IPS-NIHi7 (cell line): ENCODE results near the gene SUPT5H.
A peak's percentile ranks its signal among the peaks of the same experiment; 100 is the strongest.

Experiments
- DNase-seq: peaks from one replicate; pipeline ENCODE4 v3.0.0; 2012; ENCODE audit warnings: mixed read lengths; ENCODE audit errors: extremely low spot score

Gene SUPT5H

GRCh38 chr19:39409208-39410016, 36.0 kb upstream of the SUPT5H start:
- DNase-seq = peak; percentile 81

DNA sequence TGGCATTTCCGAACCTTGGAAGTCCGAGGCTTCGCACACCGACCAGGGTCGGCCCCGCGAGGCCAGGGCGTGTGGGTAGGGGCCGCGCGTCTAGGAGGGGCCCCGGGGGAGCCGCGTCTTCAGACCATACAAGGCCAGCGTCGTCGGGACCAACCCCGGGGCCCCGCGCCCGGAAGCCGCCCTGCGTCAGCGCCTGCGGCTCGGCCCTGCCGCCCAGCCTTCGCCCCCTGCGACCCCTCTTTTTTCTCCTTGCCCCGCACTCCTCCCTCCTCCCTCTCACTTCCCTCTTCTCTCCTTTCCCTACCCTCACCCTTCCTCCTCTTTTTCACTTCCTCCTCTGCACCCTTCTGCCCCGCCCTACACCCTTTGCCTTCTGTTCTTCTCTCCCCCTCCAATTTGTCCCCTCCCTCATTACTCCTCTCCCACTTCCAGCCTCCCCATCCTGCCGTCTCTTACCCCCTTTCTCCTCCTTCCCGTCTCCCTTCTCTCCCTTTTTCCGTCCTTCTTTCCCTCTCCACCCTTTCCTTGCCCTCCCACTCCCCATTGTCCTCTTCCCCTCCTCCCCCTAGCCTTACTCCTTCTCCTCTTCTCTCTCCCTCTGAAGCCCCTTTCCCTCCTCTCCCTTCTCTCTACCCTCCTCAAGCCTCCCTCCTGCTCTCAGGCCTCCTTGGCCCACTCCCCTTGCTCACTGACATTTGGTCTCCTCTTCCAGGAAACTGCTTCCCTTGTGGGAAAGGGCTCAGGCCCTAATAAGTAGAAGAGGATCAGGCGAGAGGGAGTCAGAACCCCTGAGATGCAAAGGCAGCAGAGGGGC, 35.2 kb upstream of the SUPT5H start:
- DNase-seq = peak; percentile 20

DNA sequence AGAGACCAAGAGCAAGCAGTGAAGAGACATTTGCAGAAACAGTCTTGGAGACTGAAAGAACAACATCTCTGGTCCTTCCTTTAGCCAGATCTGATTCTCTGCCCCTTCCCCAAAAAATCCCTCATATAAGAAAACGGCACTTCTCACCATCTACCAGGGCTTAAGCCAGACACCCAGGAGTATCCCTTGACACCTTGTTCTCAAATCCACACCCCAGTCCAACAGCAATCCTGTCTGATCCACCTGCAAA, 34.6 kb upstream of the SUPT5H start:
- no peak for DNase-seq

DNA sequence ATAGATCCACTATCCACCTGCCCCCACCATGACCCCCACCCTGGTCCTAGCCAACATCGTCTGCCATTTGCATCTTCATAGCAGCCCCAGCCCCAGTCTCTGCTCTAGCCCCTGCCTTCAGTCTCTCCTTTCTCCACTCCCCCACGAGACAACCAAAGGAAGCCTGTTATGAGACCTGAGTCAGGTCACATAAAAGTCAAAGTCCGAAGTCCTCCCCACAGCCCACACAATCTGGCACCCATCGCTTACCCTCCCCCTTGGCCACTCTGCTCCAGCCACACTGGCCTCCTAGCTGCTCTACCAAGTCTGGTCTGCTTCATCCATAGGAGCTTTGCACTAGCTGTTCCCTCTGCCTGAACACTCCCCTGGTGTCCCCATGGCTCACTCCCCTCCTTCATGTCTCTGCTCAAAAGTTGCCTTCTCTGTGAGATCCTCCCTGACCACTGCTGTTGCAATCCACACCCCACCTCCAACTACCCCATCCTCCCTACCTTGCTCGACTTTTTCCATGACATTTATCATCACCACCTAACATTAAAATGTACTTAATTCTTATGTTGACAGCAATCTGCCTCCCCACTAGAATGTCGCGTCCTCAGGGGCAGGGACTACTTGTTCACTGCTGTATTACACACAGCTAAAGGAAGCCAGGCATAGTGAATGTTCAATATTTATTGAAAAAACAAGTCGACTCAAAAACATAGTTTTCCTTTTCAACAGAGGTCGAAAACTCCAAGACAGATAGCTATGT, 34.1 kb upstream of the SUPT5H start:
- DNase-seq = no peak

- DNase-seq = no peak
Observed at GRCh38 chr19:39411832-39412099, 33.6 kb upstream of the SUPT5H start.

- peak; percentile 87 for DNase-seq
Observed at GRCh38 chr19:39412100-39412866, 33.1 kb upstream of the SUPT5H start, which contains the start of gene PLEKHG2. TSS of gene PLEKHG2 (plus strand) at chr19:39412669. CDS start at chr19:39414087, 1,418 bp downstream.

DNA sequence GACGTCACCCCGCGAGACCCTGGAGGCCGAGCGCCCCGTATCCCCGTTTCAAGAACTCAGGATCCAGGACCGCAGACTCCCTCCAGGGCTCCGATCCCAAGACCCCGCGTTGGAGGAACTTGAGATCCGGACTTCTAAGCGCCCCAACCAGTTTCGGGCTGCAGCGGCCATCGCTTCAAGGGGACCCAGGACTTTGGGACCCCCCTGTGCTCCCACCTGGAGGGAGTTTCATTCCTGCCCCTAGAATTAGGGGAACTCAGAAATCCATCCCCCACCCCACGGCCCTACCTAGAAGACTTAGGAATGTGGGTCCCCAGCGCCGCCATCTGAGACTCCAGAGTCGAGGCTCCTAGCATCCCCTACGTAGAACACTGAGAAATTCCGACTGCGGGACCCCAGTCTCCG, 32.5 kb upstream of the SUPT5H start:
- DNase-seq = no peak

DNA sequence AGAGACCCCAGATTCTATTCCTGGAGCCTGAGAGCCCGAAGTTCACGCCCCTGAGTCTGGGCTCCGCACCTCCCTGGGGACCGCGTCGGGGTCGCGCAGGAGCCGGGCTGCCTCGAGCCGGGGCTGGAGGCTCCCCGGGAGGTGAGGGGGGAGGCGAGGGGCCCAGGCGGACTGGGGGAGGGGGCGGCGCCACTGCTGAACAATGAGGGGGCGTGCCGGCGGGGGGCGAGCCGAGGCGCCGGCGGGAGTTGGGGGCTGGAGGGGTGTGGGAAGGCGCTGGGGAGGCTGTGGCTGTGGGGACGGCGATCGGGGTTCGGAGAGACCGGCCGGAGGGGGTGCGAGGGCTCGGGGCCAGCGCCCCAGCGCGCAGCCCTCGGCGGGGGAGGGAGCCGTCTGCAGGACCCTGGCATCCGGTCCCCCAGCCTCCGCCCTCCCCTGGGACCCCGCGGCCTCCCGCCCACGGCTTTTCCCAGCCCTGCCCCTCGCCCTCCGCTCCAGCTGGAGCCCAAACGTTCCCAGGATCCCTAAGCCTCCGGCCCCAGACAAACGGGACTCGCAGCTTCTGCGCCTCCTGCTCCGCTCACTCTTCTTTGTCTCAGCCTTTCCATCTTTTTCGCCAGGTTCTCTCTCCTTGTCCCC, 32.0 kb upstream of the SUPT5H start:
- peak; percentile 67 for DNase-seq

DNA sequence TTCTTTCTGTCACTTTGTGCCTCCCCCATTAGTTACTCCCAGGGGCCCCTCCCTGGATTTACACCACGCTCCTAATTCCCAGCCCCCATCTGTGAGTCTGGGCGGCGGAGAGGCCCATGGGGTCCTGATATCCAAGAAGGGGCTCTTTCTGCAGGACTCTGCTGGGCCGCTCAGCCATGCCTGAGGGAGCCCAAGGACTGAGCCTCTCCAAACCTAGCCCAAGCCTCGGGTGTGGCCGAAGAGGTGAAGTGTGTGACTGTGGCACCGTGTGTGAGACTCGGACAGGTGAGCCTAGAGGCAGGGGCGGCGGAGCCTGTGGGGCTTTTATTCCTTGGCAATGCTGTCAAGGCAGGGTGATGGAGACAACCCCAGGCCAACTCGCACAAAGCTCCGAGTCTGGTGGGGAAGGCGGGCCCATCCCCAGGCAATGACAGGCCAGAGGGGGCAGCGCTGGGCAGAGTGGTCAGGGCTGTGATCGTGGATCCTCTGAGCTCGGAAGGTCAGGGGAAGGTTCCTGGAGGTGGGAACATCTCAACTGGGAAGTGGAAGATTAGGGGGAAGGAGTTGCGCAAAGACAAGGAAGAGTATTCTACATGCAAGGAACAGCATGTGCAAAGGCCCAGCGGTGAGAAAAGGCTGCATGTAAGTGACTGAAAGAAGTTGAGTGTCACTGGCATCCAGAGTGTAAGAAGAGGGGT, 31.3 kb upstream of the SUPT5H start:
- DNase-seq = no peak

DNA sequence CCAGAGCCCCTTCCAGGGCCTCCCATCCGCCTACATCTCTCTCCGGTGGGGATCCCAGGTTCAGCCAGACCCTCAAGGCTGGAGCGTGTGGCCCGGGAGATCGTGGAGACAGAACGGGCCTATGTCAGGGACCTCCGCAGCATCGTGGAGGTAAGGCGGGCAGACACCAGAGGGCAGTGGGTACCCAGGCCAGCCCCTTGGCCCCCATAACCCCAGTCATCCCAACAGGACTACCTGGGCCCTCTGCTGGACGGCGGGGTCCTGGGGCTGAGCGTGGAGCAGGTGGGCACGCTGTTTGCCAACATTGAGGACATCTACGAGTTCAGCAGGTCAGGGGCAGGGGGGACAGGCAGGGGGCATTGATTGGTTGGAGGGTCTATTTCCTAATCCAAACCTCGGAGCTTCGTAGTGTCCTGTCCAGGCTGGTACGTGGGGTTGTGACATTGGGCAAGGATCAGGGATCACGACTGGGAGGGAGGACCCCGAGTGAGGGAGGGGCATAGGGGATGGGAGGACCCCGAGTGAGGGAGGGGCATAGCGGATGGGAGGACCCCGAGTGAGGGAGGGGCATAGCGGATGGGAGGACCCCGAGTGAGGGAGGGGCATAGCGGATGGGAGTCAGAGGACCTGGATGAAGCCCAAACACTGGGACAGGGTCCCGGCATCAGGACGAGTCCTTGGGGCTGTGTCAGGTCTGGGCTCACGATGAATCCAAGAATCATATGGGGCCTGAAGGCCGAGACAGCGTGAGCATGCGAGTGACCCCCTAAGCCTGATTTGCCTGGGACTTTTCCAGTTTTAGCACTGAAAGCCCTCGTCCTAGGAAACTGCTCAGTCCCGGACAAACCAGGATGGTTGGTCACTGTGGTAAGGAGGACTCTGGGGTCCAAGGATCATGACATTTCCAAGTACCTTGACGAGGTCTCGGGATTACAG, 30.0 kb upstream of the SUPT5H start:
- no peak for DNase-seq

DNA sequence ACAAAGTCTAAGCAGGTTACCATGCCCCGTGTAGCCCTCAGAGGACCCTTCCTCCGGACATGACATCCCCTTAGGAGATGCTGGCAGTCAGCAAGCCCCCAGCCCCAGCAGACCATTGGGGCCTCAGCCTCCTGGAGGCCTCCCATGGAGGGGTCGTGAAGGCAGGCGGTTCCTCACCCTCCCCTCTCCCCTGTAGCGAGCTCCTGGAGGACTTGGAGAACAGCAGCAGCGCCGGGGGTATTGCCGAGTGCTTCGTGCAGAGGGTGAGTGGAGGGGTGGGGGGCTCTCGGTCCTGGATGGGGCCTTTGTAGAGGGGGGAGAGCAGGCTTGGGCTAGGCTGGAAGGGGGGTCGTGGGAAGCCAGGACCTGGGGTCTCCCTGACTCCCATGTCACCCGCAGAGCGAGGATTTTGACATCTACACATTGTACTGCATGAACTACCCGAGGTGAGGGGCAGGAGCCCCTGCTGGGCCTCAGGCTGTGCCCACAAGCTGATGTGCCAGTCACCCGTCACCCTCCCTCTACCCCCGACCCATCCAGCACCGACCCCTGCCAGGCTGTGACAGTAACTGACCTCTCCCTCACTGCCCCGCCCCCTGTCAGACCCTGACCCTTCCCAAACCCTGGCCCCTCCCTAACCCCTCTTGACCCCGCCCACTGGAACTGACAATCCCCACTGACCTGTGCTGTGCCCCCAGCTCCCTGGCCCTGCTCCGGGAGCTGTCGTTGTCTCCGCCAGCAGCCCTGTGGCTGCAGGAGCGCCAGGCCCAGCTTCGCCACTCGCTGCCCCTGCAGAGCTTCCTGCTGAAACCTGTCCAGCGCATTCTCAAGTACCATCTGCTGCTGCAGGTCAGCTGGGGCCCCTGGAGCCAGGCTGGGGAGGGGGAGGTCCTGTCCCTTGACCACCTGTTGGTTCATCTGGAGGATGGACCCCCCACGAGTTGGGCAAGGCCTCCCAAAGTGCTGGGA, 28.9 kb upstream of the SUPT5H start:
- DNase-seq = no peak

DNA sequence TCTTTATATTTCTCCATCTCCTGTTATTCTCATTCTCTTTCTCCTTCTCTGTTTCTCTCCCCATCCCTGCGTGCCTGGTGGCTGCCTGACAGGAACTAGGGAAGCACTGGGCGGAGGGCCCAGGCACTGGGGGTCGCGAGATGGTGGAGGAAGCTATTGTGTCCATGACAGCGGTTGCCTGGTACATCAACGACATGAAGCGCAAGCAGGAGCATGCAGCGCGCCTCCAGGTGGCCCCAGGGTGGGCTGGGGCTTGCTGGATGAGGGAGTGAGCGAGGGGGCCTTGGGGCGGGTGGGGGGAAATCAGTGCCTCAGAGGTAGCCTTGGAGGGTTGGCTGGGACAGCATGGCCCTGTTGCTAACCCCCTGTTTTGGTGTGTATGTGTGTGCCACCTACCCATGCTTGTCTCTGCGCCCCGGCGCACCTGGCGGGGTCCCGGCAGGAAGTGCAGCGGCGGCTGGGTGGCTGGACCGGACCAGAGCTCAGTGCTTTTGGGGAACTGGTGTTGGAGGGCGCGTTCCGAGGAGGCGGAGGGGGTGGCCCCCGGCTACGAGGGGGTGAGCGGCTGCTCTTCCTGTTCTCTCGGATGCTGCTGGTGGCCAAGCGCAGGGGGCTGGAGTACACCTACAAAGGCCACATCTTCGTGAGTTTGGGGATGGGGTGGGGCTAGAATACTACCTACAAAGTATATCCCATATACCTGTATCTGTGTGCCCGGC, 27.8 kb upstream of the SUPT5H start:
- no peak for DNase-seq

GRCh38 chr19:39419003-39419402, 26.4 kb upstream of the SUPT5H start:
- DNase-seq = no peak

GRCh38 chr19:39420769-39421168, 24.6 kb upstream of the SUPT5H start:
- no peak for DNase-seq

- no peak for DNase-seq
Observed at GRCh38 chr19:39422020-39422419, 23.4 kb upstream of the SUPT5H start.

DNA sequence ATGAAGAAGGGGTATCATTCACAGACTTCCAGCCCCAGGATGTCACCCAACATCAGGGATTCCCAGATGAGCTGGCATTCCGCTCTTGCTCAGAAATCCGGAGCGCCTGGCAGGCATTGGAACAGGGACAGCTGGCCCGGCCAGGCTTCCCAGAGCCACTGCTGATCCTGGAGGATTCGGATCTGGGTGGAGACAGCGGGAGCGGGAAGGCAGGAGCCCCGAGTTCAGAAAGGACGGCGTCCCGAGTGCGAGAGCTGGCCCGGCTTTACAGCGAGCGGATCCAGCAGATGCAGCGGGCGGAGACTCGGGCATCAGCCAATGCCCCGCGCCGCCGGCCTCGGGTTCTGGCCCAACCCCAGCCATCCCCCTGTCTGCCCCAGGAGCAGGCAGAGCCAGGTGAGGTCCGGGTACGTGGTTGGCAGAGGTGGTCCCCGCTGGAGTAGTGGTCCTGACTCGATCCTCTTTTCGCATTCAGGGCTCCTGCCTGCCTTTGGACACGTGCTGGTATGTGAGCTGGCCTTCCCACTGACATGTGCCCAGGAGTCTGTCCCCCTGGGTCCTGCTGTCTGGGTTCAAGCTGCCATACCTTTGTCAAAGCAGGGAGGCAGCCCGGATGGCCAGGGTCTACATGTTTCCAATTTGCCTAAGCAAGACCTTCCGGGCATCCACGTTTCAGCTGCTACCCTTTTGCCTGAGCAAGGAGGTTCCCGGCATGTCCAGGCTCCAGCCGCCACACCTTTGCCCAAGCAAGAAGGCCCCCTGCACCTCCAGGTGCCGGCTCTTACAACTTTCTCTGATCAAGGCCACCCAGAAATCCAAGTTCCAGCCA, 21.9 kb upstream of the SUPT5H start:
- no peak for DNase-seq

- no peak for DNase-seq
Observed at GRCh38 chr19:39424934-39425333, 20.4 kb upstream of the SUPT5H start.
